HG03095 (cell line): ENCODE results near the gene TNFRSF25.

ENCODE experiments used
- ATAC-seq: cut with Tn5 transposase; IDR thresholded peaks from one replicate; pipeline ENCODE4 v1.9.1; 2021; ENCODE audit warnings: moderate library complexity; ENCODE audit not compliant: unreplicated experiment

TNFRSF25 gene

DNA sequence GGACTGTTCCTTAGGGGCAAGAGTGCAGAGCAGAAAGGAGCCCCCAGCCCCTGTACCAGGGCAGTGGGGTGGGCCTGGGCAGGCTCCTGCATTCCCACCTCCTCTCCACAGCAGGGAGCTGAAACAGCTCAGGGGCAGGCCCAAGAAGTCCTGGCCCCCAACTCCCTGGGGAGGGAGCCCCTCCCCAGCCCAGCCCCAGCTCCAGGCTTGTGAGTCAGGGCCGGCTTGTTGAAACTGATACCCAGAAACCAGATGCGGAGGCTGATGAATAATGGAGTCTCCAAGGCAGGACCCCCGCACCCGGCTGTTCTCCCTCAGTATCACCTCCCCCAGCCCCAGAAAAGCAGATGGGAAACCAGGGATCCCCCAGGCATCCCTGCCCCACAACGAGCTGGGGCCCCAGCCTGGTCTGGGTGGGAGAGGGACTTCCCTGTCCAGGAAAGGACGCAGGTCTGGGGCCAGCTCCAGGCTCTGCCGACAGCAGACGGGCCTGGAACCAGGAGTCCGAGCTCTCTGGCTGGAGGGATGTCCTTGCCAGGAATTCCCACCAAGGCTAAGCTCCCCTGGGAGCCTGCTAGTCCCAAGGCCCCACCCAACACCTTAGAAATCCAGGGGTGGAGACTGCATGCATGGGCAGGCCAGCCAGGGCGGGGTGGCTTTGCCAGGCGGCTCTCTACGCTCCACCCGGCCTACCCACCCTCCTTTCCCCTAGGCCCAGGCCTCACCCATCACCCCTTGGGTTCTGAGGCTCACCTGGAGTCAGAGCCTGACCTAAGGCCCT is 22.8 kb upstream of the TNFRSF25 start:
- ATAC-seq = no peak

- no peak for ATAC-seq
These were observed 22.0 kb upstream of the TNFRSF25 start for GRCh38 chr1:6487804-6488484.

DNA sequence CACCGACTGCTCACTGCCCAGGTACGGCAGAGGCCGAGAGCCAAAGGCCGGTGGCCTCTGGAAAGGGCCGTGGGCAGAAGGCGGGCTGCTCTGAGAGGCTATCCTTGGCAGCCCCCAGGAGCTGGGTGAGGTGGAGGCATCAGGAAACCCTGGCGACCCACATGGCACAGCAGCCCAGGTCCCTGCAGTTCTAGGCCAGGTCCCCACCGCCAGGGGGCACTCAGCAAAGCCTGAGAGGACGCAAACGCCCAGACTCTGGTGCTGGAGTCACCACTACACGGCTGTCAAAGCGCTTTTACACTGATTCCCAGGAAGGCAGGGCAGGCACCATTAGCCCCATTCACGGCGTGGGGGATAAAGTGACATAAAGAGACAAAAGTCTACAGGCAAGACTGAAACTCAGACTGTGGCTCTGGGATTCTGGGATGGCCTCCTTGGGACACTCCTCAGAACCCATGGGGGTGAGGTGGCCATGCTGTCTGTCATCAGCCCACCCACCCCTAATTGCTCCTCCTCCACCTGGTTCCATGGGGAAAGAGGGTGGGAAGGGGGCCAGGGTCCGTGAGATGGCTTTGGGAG is 20.5 kb upstream of the TNFRSF25 start:
- ATAC-seq = no peak

- no peak for ATAC-seq
These were observed 19.5 kb upstream of the TNFRSF25 start for GRCh38 chr1:6485168-6486101.

DNA sequence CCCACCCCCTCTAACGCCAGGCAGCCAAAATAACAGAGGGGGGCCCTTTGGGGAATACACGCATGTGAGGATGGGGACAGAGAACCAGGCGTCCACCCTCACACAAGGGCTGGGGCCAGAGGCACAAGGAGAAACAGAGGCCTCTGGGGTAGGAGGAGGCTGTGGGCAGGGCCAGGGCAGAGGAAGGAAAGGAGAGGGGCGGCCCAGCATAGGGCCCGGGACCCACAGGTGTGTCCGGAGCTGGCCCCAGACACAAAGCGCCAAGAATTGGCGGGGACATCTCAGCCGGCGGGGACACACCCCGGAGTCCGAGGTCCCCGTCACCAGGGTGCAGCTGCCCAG is 18.8 kb upstream of the TNFRSF25 start:
- ATAC-seq = no peak

DNA sequence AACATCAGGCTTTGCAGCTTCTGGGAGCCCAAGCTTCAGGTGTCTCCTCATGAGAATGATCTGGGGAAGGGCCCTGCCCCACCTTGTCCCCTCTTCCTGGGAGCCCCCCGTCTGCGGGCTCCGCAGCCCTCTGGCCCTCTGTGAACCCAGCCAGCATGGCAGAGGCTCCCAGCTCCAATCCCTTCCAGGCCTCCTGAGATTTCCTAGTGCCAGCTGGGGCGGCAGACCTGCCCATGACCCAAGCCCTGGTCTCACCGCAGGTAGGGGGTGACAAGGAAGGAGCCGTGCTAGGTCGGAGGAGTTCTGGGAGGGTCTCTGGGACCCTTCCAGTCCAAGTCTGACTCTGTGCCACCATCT is 17.8 kb upstream of the TNFRSF25 start:
- ATAC-seq = no peak

- no peak for ATAC-seq
These were observed 17.2 kb upstream of the TNFRSF25 start for GRCh38 chr1:6483017-6483760.

DNA sequence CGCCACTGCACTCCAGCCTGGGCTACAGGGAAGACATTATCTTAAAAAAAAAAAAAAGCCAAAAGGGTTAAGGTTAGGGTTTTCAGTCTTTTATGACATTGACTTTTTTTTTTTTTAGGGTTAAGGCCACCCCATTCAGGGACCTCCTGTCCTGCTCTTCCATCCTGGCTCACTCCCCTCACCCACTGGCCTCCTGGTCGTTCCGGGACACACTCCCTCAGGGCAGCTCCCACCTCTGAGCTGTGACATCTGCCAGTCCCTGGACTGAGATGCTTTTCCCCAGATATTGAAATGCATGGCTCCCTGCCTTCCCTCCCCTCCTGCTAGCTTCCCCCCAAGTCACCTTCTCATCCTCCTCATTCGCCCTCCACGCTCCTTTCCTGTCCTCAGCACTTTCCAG is 15.8 kb upstream of the TNFRSF25 start:
- ATAC-seq = no peak

DNA sequence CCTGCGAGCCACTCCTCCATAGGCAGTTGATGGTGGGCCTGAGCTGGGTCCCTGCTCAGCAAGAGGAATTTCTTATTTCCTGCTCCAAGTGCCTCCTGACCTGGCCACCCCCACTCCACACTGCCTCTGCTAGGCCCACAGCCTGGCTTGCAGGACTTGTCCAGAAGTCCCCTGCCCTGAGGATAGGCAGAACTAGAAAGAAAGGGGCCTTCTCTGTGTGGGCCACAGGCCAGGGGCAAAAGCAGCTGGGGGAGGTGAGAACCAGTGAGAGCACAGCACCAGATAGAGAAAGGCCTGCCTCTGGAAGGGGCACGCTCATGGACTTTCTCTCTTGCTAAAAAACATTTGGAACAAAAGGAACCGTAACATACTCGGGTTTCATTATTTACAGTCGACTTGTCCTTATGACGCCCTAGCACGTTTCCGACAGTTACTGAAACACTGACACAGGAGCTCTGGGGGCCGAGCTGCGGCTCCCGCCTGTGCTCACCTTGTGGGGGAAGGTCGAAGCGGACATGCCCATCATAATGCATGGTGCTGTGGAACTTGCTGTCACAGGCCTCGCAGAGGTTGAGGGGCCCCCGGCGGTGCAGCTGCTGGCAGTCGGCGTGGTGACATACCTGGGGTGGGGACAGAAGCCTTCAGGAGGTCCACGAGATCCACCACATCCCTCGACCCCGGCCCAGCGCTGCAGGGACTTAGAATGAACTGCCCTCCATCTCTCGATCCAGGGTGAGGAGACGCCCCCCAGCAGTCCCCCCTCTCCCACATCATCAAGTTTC is 11.3 kb upstream of the TNFRSF25 start:
- no peak for ATAC-seq

DNA sequence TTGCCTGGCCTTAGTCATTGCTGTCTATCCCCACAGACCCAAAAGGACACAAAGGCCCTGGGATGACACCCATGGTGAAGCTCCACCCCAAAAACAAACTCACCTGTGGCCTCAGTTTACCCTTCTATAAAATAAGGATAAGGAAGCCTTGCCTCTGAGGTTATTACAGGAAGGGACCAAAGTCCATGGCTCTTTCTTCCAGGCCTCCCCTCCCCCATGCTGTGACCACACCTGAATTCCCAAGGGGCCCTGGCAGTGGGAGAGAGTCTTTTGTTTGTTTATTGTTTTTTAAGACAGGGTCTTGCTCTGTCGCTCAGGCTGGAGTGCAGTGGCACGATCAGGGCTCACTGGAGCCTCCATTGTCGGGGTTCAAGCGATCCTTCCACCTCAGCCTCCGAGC is 10.5 kb upstream of the TNFRSF25 start:
- ATAC-seq = no peak

DNA sequence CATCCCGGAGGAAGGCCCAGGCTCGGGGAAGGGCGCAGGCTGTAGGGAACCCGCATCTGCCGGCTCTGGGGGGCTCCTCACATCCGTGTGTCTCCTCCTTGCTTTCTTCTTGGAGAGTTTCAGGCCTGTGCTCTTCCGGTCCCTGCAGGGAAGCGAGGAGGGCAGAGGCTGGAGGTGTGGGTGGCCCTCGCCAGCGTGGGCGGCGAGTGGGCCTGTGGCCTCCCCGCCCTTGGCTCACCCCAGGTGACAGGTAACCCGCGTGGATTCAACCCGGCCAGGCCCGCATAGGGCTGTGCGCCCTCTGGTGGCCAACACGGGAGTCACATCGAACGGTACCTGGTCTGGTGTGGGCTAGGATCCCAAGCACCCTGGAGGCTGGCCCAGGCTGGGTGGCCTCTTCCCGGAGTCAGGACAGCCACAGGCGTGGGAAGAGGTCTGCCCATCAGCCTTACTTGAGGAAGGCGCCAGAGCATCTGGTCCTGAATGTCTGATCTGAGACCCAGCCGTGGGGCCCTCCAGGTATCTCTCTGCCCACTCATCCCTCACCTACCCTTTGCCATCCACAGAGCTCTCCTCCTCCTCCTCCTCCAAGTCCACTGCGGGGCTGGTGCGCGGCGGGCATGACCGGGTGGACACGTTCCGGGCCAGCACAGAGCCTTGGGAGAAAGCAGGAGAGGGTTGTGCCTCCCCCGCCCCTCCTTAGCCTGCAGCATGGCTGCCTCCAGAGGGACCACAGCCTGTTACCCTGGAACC is 9.6 kb upstream of the TNFRSF25 start:
- ATAC-seq = no peak

- ATAC-seq = no peak
These were observed 8.9 kb upstream of the TNFRSF25 start for GRCh38 chr1:6474815-6475282.

DNA sequence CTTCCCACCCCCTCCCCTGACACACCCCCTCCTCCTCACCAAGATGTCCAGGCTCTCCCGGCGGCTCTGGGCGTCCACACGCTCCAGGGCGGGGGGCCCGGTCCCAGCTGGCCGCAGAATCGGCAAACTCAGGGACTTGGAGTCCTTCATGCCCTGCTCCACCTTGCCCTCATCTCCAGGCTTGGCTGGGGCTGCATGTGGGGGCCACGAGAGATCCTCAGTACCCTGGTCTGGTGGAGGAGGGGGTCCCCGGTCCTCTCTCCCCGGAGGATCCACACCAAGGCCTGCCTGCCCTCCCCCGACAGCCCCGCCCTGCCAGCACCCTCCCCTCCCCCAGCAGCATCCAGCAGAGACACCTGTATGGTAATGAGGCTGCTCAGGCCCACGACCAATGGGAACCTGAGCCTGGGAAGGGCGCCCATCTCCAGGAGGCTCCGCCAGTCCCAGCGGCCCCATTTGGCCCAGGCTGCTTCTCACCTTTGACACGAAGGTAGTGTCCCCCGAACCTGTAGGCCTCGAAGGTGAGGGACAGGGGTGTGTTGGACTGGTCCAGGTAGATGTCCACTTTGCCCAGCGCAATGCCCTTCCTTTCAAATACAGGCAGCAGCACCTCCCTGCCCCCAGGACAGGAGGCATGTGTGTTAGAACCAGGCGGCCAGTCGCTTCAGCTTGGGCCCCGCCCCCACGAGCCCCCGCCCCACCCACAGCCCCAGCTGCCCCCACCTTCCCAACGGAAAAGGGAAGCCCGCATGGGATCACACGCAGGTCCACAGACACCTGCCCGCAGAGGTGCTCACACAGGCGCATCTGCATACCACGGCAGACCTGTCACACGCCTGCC is 8.2 kb upstream of the TNFRSF25 start:
- no peak for ATAC-seq

GRCh38 chr1:6473156-6473555 is 7.2 kb upstream of the TNFRSF25 start:
- no peak for ATAC-seq

DNA sequence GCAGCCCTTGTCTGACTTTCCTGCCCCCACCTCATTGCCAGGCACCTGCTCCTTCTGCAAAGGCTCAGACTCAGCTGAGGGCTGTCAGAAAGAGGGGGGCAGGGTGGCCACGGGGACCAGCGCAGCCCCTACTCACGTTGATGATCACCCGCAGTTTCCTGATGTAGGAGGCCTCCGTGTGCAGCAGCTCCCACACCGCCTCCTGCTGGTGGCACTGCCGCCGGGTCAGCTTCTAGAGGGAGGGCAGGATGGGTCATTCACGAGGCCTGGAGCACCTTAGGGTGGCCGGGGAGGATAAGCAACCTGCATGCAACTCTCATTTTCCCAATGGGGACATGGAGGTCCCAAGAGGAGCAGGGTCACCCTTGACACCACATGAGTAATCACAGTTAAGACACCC is 6.4 kb upstream of the TNFRSF25 start:
- no peak for ATAC-seq

DNA sequence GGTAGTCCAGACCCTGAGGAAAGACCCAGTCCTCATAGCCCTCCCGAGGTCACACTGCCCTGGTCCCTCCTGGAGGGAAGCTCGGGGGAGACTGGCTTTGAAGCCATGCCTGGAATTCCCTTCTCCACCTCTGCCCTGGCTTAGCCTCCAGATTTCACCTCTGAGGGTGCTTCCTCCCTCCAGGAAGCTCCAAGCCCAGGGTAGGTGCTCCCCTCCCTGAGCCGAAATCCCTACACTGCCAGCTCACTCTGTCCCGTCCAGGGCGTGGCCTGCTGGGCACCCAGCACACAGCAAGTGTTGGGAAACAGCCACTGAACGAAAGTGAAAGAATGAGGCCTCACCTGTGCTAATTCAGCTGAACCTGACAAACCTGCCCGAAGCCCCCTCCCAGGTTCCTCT is 6.0 kb upstream of the TNFRSF25 start:
- ATAC-seq = no peak

DNA sequence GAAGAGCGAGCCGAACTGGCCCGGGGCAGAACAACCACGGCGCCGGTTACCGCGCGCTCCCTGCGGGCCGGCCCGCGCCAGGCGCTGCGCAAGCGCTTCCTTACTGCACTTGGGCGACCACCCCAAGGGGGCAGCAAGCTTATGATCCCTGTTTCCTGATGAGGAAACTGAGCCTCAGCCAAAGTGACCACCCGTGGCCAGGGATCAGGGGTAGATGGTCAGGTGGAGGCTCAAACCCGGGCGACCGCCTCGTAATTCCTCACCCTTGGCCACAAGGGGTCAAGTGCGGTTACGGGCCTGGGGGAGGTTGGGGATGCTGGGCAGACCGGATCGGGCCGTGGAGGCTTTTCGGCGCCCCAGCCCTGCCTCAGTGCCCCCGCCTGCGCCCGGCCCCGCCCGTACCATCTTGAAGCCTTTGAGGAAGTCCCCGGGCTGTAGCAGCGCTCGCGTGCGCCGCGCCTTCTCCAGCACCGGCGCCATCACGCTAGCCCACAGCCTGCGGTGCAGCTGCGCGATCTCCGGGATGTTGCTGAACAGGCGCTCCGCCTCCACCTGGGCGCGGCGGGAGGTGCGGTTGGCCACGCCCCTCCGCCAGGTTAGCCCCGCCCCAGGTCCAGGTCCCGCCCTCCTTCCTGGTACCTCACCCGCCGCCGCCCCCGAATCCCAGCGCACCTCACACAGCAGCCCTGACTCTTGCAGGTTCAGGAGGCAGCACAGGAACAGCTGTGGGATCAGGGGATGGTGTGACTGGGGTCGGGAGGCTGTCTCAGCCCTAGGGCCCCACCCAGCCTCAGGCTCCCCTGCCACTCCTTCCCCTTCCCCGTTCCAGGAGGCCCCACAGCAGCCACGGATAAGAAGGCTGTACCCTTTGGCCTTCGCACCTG is 5.4 kb upstream of the TNFRSF25 start:
- no peak for ATAC-seq
